ENCODE data around the gene SBF1.

The SBF1 gene

GRCh38 chr22:50507991-50508884 lies 33.4 kb upstream of the SBF1 start, which contains the start of gene NCAPH2:
Gene NCAPH2, plus strand, starts transcription at chr22:50508224. Its CDS starts 114 bp downstream, at chr22:50508338.
- Histone ChIP-seq H4K20me1 (ENCODE audit: insufficient read depth, low read length, poor library complexity, severe bottlenecking) (peaks cover 10% of the 10 kb centered on the region), H3F3A (ENCODE audit: low read depth) (no peaks in the 10 kb centered on the region), H3K9me3 (ENCODE audit: insufficient read depth, low read depth, low read length) (no peaks in the 10 kb centered on the region), H3K4me1 (ENCODE audit: insufficient read depth, low read length, poor library complexity, severe bottlenecking) (peaks cover 21% of the 10 kb centered on the region), H3K4me3 (ENCODE audit: low read length, poor library complexity, severe bottlenecking) (peak within 1 kb of the TSS; percentile 94), H3K9ac (ENCODE audit: low read depth, low read length, poor library complexity, severe bottlenecking) (peak within 1 kb of the TSS; percentile 95), H3K9me2 (replicated peaks; ENCODE audit: low read depth, low read length) (no peaks in the 10 kb centered on the region), H3K79me2 (ENCODE audit: insufficient read depth, low read length) (peaks cover 72% of the 10 kb centered on the region), H3K36me3 (ENCODE audit: insufficient read depth, low read length) (no peaks in the 10 kb centered on the region), H2AFZ (ENCODE audit: low read length) (peak within 1 kb of the TSS; percentile 93), H3K4me2 (ENCODE audit: low read depth, low read length, poor library complexity, severe bottlenecking) (peak within 1 kb of the TSS; percentile 89), H3K27me3 (ENCODE audit: insufficient read depth, low read length, poor library complexity, severe bottlenecking) (no peaks in the 10 kb centered on the region)
- no peak for TF ChIP-seq EZH2phosphoT487 (IDR thresholded peaks at IDR 0.05; ENCODE audit: borderline replicate concordance)
- no peak for TF ChIP-seq CTCF (conservative IDR thresholded peaks at IDR 0.05; ENCODE audit: low read length)

GRCh38 chr22:50507421-50507990 lies 32.7 kb upstream of the SBF1 start, which contains the start of gene LMF2:
Gene LMF2, minus strand, starts transcription at chr22:50507702. Its CDS starts 27 bp downstream, at chr22:50507675.
- Histone ChIP-seq H3K4me2 (ENCODE audit: low read depth, low read length, poor library complexity, severe bottlenecking) (peak within 1 kb of the TSS; percentile 89), H3K79me2 (ENCODE audit: insufficient read depth, low read length) (peaks cover 65% of the 10 kb centered on the region), H3K9ac (ENCODE audit: low read depth, low read length, poor library complexity, severe bottlenecking) (peak within 1 kb of the TSS; percentile 95), H3K36me3 (ENCODE audit: insufficient read depth, low read length) (no peaks in the 10 kb centered on the region), H3K9me3 (ENCODE audit: insufficient read depth, low read depth, low read length) (no peaks in the 10 kb centered on the region), H2AFZ (ENCODE audit: low read length) (peak within 1 kb of the TSS; percentile 93), H4K20me1 (ENCODE audit: insufficient read depth, low read length, poor library complexity, severe bottlenecking) (peaks cover 10% of the 10 kb centered on the region), H3K4me1 (ENCODE audit: insufficient read depth, low read length, poor library complexity, severe bottlenecking) (peaks cover 14% of the 10 kb centered on the region), H3K27me3 (ENCODE audit: insufficient read depth, low read length, poor library complexity, severe bottlenecking) (no peaks in the 10 kb centered on the region), H3K9me2 (replicated peaks; ENCODE audit: low read depth, low read length) (no peaks in the 10 kb centered on the region), H3F3A (ENCODE audit: low read depth) (no peaks in the 10 kb centered on the region), H3K4me3 (ENCODE audit: low read length, poor library complexity, severe bottlenecking) (peak within 1 kb of the TSS; percentile 94)
- TF ChIP-seq CTCF (conservative IDR thresholded peaks at IDR 0.05; ENCODE audit: low read length) (no peak), EZH2phosphoT487 (IDR thresholded peaks at IDR 0.05; ENCODE audit: borderline replicate concordance) (no peak)

- Histone ChIP-seq H3K9me2 (replicated peaks; ENCODE audit: low read depth, low read length) (no peaks in the 10 kb centered on the region), H4K20me1 (ENCODE audit: insufficient read depth, low read length, poor library complexity, severe bottlenecking) (peaks cover 10% of the 10 kb centered on the region), H3F3A (ENCODE audit: low read depth) (no peaks in the 10 kb centered on the region), H2AFZ (ENCODE audit: low read length) (peak overlapping the region; percentile 93), H3K4me1 (ENCODE audit: insufficient read depth, low read length, poor library complexity, severe bottlenecking) (peaks cover 12% of the 10 kb centered on the region), H3K27me3 (ENCODE audit: insufficient read depth, low read length, poor library complexity, severe bottlenecking) (no peaks in the 10 kb centered on the region), H3K9ac (ENCODE audit: low read depth, low read length, poor library complexity, severe bottlenecking) (peak overlapping the region; percentile 95), H3K9me3 (ENCODE audit: insufficient read depth, low read depth, low read length) (no peaks in the 10 kb centered on the region), H3K4me2 (ENCODE audit: low read depth, low read length, poor library complexity, severe bottlenecking) (peak overlapping the region; percentile 88), H3K79me2 (ENCODE audit: insufficient read depth, low read length) (peaks cover 58% of the 10 kb centered on the region), H3K36me3 (ENCODE audit: insufficient read depth, low read length) (no peaks in the 10 kb centered on the region), H3K4me3 (ENCODE audit: low read length, poor library complexity, severe bottlenecking) (peak overlapping the region; percentile 94)
- TF ChIP-seq EZH2phosphoT487 (IDR thresholded peaks at IDR 0.05; ENCODE audit: borderline replicate concordance) (no peak), CTCF (conservative IDR thresholded peaks at IDR 0.05; ENCODE audit: low read length) (no peak)
Observed at GRCh38 chr22:50506611-50507420, 32.0 kb upstream of the SBF1 start.

Measured in Loucy (cell line).